ENCODE results near the gene MARCHF6.
"Not testable (repeated sequence)": the region's sequence is repeated elsewhere in the genome, so short reads cannot be mapped to it uniquely, and the experiment has no call there.

Gene MARCHF6

GRCh38 chr5:10353241-10354047 is at the start of gene MARCHF6:
MARCHF6 (plus strand) TSS chr5:10353695; CDS start chr5:10353899, 204 bp downstream.
- FAIRE-seq, result no peak

GRCh38 chr5:10303699-10304170 is 49.8 kb upstream of the MARCHF6 start:
- no peak for FAIRE-seq

- no peak for FAIRE-seq
Measured at GRCh38 chr5:10304932-10305331, 48.6 kb upstream of the MARCHF6 start.

GRCh38 chr5:10306114-10306513 is 47.4 kb upstream of the MARCHF6 start:
- FAIRE-seq, result no peak

- FAIRE-seq, result no peak
Measured at GRCh38 chr5:10306806-10307205, 46.7 kb upstream of the MARCHF6 start.

- FAIRE-seq, result no peak
Measured at GRCh38 chr5:10307206-10308148, 46.0 kb upstream of the MARCHF6 start, which contains the start of gene CMBL. CMBL (minus strand) TSS chr5:10307902; CDS start chr5:10290762, 17,140 bp downstream.

GRCh38 chr5:10308844-10309243 is 44.7 kb upstream of the MARCHF6 start:
- FAIRE-seq, result no peak

- no peak for FAIRE-seq
Measured at GRCh38 chr5:10310066-10310779, 43.3 kb upstream of the MARCHF6 start.

GRCh38 chr5:10310835-10311570 is 42.5 kb upstream of the MARCHF6 start:
- FAIRE-seq, result not testable (repeated sequence)

- no peak for FAIRE-seq
Measured at GRCh38 chr5:10311595-10312425, 41.7 kb upstream of the MARCHF6 start.

- FAIRE-seq, result no peak
Measured at GRCh38 chr5:10315201-10315600, 38.3 kb upstream of the MARCHF6 start.

GRCh38 chr5:10315824-10316509 is 37.5 kb upstream of the MARCHF6 start:
- FAIRE-seq, result no peak

GRCh38 chr5:10317825-10318682 is 35.4 kb upstream of the MARCHF6 start:
- no peak for FAIRE-seq

- no peak for FAIRE-seq
Measured at GRCh38 chr5:10319202-10319851, 34.2 kb upstream of the MARCHF6 start.

- FAIRE-seq, result no peak
Measured at GRCh38 chr5:10320793-10321192, 32.7 kb upstream of the MARCHF6 start.

- FAIRE-seq, result no peak
Measured at GRCh38 chr5:10321882-10322281, 31.6 kb upstream of the MARCHF6 start.

GRCh38 chr5:10323588-10324488 is 29.7 kb upstream of the MARCHF6 start:
- no peak for FAIRE-seq

All from G401.6 (cell line).